HL-60 (cell line): ENCODE results near the gene NAGA.

Source experiments
- DNase-seq, 2 experiments: peaks; one replicate each; pipeline ENCODE4 v3.0.0-alpha.2; 2010 to 2020; ENCODE audit warnings: low read depth in 1 of 2, low spot score in 1 of 2
- H3K27ac ChIP-seq: fragments of 250-450 bp; sonication (Bioruptor Pico); replicated peaks from 2 replicates; pipeline ENCODE4 v1.5.1; 2020; ENCODE audit warnings: mild to moderate bottlenecking, moderate library complexity
- H3K27me3 ChIP-seq: fragments of 250-450 bp; sonication (Bioruptor Pico); 2 replicates; pipeline ENCODE4 v1.5.1; 2021; ENCODE audit warnings: mild to moderate bottlenecking, moderate library complexity; ENCODE audit not compliant: insufficient read depth, poor library complexity, severe bottlenecking
- H3K4me3 ChIP-seq: replicated peaks from 2 replicates; pipeline ENCODE4 v1.5.1; 2011; ENCODE audit warnings: mild to moderate bottlenecking, control low read depth, low read length; ENCODE audit not compliant: insufficient read depth
- GABPA ChIP-seq: IDR thresholded peaks from 2 replicates; pipeline ENCODE4 v1.6.1; 2012; ENCODE audit warnings: low read depth
- POLR2AphosphoS5 ChIP-seq: IDR thresholded peaks from 2 replicates; pipeline ENCODE4 v1.6.1; 2012; ENCODE audit warnings: low read depth
- SPI1 ChIP-seq: IDR thresholded peaks from 2 replicates; pipeline ENCODE4 v1.6.1; 2012; ENCODE audit warnings: low read depth, mild to moderate bottlenecking, borderline replicate concordance
- TF ChIP-seq, protein P1 (sequence below): IDR thresholded peaks from 2 replicates; pipeline ENCODE4 v1.6.1; 2012; ENCODE audit warnings: low read depth; ENCODE audit not compliant: insufficient replicate concordance
- TF ChIP-seq, protein P2 (sequence below): IDR thresholded peaks from one replicate; pipeline ENCODE4 v1.5.1; 2011; ENCODE audit warnings: low read length, control low read depth, inconsistent platforms; ENCODE audit not compliant: insufficient read depth

Gene NAGA

DNA sequence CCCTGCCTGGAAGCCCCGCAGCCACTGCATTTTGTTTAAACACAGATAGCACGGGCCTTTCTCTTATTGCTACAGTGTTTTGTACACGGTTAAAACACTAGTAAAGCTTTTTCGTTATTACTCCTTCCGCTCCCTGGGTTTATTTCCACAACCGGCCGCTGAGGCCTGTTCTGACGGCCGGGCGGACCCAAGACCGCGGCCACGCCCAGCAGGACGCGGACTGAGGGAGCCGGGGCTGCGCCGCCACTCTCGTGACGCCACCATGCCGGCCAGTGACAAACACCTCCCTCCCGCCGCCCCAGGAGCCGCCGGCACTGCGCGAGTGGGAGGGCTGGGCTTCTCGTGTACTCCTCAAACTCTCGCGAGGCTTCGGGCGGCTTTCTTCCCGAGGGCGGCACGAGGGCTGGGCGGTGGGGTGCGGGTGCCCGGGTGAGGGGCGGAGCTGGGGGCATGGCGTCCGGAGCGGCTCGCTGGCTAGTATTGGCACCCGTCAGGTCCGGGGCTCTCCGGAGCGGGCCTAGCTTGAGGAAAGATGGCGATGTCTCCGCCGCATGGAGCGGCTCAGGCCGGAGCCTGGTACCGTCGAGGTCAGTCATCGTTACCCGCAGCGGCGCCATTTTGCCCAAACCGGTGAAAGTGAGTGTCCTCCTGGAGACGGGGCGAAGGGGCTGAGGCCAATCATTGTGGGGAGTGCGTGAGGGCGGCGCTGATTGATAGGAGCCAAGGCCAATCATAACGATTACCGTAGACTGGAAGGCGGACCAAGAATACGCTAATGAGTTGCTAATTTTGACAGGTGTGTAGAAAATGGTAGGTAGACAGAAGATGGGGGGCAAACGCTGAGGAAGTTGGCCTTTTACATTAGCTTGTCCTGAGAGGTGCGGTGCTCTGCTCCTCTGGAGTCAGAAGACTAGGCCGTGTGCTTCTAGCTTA, 9.0 kb upstream of the NAGA start, which contains the start of gene SMDT1:
Gene SMDT1 (plus strand): TSS at position 382 of the 933 bp plus-strand sequence. CDS start 69 bp downstream, at position 451.
- H3K27ac ChIP-seq, result peak within 1 kb of the TSS; percentile 92
- DNase-seq, result peak; percentile 97 to 98
- TF ChIP-seq POLR2AphosphoS5, result peak; percentile 81
- no peak for TF ChIP-seq SPI1
- TF ChIP-seq, protein P1, sequence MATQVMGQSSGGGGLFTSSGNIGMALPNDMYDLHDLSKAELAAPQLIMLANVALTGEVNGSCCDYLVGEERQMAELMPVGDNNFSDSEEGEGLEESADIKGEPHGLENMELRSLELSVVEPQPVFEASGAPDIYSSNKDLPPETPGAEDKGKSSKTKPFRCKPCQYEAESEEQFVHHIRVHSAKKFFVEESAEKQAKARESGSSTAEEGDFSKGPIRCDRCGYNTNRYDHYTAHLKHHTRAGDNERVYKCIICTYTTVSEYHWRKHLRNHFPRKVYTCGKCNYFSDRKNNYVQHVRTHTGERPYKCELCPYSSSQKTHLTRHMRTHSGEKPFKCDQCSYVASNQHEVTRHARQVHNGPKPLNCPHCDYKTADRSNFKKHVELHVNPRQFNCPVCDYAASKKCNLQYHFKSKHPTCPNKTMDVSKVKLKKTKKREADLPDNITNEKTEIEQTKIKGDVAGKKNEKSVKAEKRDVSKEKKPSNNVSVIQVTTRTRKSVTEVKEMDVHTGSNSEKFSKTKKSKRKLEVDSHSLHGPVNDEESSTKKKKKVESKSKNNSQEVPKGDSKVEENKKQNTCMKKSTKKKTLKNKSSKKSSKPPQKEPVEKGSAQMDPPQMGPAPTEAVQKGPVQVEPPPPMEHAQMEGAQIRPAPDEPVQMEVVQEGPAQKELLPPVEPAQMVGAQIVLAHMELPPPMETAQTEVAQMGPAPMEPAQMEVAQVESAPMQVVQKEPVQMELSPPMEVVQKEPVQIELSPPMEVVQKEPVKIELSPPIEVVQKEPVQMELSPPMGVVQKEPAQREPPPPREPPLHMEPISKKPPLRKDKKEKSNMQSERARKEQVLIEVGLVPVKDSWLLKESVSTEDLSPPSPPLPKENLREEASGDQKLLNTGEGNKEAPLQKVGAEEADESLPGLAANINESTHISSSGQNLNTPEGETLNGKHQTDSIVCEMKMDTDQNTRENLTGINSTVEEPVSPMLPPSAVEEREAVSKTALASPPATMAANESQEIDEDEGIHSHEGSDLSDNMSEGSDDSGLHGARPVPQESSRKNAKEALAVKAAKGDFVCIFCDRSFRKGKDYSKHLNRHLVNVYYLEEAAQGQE, result peak; percentile 83
- H3K27me3 ChIP-seq, result no peaks in the 10 kb centered on the region
- H3K4me3 ChIP-seq, result peak within 1 kb of the TSS; percentile 70

DNA sequence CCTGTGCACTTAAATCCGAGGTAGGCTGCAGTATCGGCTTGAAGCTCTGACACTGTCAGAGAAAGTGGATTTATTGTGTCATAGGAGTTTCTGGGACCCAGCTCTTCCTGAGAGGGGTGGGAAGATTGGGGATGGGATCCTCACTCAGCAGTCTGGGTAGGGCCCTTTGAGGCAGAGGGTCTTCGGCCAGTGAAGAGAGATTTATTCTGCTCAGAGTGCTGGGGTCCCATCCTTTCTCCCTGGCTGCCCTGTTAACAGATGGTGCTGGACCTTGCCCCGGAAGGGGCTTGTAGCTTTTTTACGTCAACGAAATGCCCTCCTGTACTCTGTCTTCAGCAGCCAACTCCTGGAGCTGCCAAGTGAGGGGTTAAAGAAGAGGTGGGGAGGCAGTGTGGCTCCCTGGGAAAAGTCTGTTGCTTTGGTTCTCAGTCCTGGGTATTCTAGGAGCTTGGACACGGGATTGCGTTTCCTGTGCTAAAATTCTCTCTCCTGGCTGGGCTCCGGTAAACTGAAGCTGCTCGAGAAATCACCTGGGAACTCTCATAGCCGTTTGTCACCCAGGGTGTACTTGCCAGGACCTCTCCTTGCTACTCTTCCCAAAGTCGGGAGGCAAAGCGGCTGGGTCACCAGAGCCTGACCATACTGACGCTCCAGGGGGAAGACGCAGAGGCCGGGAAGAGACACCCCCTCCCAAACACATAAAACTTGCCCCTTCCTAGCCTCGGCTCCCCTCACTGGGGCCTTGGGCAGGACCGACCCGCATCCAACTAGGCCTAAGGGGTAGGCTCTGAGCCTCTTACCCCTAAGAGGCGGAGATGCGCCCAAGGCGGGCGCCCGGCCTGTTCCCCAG, 8.1 kb upstream of the NAGA start:
- no peak for TF ChIP-seq POLR2AphosphoS5
- no peak for TF ChIP-seq GABPA
- TF ChIP-seq, protein P2, sequence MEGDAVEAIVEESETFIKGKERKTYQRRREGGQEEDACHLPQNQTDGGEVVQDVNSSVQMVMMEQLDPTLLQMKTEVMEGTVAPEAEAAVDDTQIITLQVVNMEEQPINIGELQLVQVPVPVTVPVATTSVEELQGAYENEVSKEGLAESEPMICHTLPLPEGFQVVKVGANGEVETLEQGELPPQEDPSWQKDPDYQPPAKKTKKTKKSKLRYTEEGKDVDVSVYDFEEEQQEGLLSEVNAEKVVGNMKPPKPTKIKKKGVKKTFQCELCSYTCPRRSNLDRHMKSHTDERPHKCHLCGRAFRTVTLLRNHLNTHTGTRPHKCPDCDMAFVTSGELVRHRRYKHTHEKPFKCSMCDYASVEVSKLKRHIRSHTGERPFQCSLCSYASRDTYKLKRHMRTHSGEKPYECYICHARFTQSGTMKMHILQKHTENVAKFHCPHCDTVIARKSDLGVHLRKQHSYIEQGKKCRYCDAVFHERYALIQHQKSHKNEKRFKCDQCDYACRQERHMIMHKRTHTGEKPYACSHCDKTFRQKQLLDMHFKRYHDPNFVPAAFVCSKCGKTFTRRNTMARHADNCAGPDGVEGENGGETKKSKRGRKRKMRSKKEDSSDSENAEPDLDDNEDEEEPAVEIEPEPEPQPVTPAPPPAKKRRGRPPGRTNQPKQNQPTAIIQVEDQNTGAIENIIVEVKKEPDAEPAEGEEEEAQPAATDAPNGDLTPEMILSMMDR, result no peak
- TF ChIP-seq, protein P1, result no peak
- no peak for TF ChIP-seq SPI1
- no peak for DNase-seq
- H3K27ac ChIP-seq, result peak overlapping the region; percentile 92
- H3K4me3 ChIP-seq, result peak overlapping the region; percentile 70
- no peaks in the 10 kb centered on the region for H3K27me3 ChIP-seq

DNA sequence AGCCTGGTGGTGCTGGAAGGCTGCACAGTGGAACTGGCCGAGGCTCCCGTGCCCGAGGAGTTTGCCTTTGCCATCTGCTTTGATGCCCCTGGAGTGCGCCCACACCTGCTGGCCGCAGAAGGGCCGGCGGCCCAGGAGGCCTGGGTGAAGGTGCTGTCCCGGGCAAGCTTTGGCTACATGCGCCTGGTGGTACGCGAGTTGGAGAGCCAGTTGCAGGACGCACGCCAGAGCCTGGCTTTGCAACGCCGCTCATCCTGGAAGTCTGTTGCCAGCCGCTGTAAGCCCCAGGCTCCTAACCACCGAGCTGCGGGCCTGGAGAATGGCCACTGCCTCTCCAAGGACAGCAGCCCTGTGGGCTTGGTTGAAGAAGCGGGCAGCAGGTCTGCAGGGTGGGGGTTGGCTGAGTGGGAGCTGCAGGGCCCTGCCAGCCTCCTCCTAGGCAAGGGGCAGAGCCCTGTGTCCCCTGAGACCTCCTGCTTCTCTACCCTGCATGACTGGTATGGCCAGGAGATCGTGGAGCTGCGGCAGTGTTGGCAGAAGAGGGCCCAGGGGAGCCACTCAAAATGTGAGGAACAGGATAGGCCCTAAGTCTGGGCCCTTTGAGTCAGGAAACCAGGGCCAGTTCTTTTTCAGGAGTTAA, 7.0 kb upstream of the NAGA start:
- no peak overlapping the region for H3K27ac ChIP-seq
- H3K4me3 ChIP-seq, result no peak overlapping the region
- no peak for DNase-seq
- TF ChIP-seq, protein P1, result no peak
- TF ChIP-seq SPI1 (no peak), GABPA (no peak), POLR2AphosphoS5 (no peak)
- TF ChIP-seq, protein P2, result no peak
- no peaks in the 10 kb centered on the region for H3K27me3 ChIP-seq
